SK-N-MC (cell line): Measurements from ENCODE around the gene ZBED4.

Source experiments
- EZH2 ChIP-seq: fragments of 200-600 bp; sonication (generic); IDR thresholded peaks from one replicate; pipeline ENCODE4 v1.6.1; 2017; ENCODE audit warnings: antibody characterized with exemption
- POLR2AphosphoS5 ChIP-seq: IDR thresholded peaks from 2 replicates; pipeline ENCODE4 v1.6.1; 2012; ENCODE audit warnings: mild to moderate bottlenecking, low read depth, low read length, borderline replicate concordance

- TF ChIP-seq EZH2 (no peak), POLR2AphosphoS5 (no peak)
Observed at GRCh38 chr22:49850021-49850911, 3.4 kb upstream of the ZBED4 start.
